Left lung (tissue), 10 donors: ENCODE results near the gene DMAP1. TPM values are rescaled to one million over a fixed set of nuclear protein-coding genes. Genes with fewer than 3 reads are reported as not detected.

Experiments used
- ATAC-seq: fragments of 200-7000 bp; cut with Tn5 transposase; one replicate; pipeline ENCODE4 v1.9.1; 2020; ENCODE audit warnings: moderate library complexity
- DNase-seq, 4 donors: peaks; one replicate each; pipeline ENCODE4 v3.0.0-alpha.2; 2013 to 2020
- H3K27ac ChIP-seq, 2 donors: fragments of 200-600 bp; sonication (generic) in 1 of 2; one replicate each; pipeline versions ENCODE4 v1.5.0 to v1.8.0; 2020 to 2021
- H3K27me3 ChIP-seq, 2 donors: fragments of 200-600 bp; sonication (generic) in 1 of 2; one replicate each; pipeline versions ENCODE4 v1.5.0 to v1.8.0; 2020 to 2021
- H3K36me3 ChIP-seq, 2 donors: fragments of 200-600 bp; sonication (generic) in 1 of 2; one replicate each; pipeline versions ENCODE4 v1.5.0 to v1.8.0; 2020 to 2021
- H3K4me1 ChIP-seq, 2 donors: fragments of 200-600 bp; one replicate each; pipeline ENCODE4 v1.8.0; 2021
- H3K4me3 ChIP-seq, 2 donors: fragments of 200-600 bp; sonication (generic) in 1 of 2; one replicate each; pipeline versions ENCODE4 v1.5.0 to v1.8.0; 2020 to 2021; ENCODE audit warnings: mild to moderate bottlenecking in 1 of 2
- H3K9me3 ChIP-seq, 2 donors: fragments of 200-600 bp; sonication (generic) in 1 of 2; one replicate each; pipeline versions ENCODE4 v1.5.0 to v1.8.0; 2020 to 2021
- CTCF ChIP-seq, 2 donors: fragments of 200-600 bp; sonication (generic) in 1 of 2; IDR thresholded peaks; one replicate each; pipeline versions ENCODE4 v1.5.0 to v1.8.0; 2021; ENCODE audit warnings: antibody characterized with exemption in 2 of 2
- intact Hi-C, 2 donors: fragments of 100-400 bp; cut with DNase I; formaldehyde crosslinking; loops; one replicate each; pipeline versions ENCODE4 v1.11.2 to v1.14.2; 2022
- polyA plus RNA-seq, 6 donors: library from polyadenylated mRNA; unstranded; fragments of 120-200 nt; gene quantifications; one replicate each; pipeline ENCODE4 v1.2.1, GENCODE V29; 2013; ENCODE audit not compliant: insufficient read length in 6 of 6
- total RNA-seq, 2 donors: library from RNA; stranded (reverse); fragmentation: NEBNext Ultra II Directional; extraction: Animal tissue kit (Norgen Biotek cat#: 25700); gene quantifications; one replicate each; pipeline ENCODE4 v1.2.1, GENCODE V29; 2021
- donor health status: DM: no; HTN: yes; CAD: no.
- donor health status: DM: no; HTN: no; CAD: no.

Gene DMAP1
- total and polyA plus RNA-seq, 8 donors: 25.6 to 76.2 (median 66.5) TPM

- H3K4me3 ChIP-seq: no peak overlapping the region
- intact Hi-C loops: no loop called here
- H3K9me3 ChIP-seq: no peaks in the 10 kb centered on the region
- peaks cover 0 to 7% of the 10 kb centered on the region in 2 donors for H3K4me1 ChIP-seq
- DNase-seq: no peak
- H3K36me3 ChIP-seq: peaks cover 0 to 8% of the 10 kb centered on the region in 2 donors
- ATAC-seq: no peak
- no peak for TF ChIP-seq CTCF (IDR thresholded peaks at IDR 0.05)
- H3K27me3 ChIP-seq: no peaks in the 10 kb centered on the region
- no peak overlapping the region for H3K27ac ChIP-seq
Observed at GRCh38 chr1:44233593-44233992, 20.3 kb downstream of the DMAP1 start.

- H3K27me3 ChIP-seq: no peaks in the 10 kb centered on the region
- intact Hi-C loops: no loop called here
- no peak for TF ChIP-seq CTCF (IDR thresholded peaks at IDR 0.05)
- H3K9me3 ChIP-seq: no peaks in the 10 kb centered on the region
- H3K4me1 ChIP-seq: peaks cover 0 to 29% of the 10 kb centered on the region in 2 donors
- no peak for ATAC-seq
- peaks cover 0 to 15% of the 10 kb centered on the region in 2 donors for H3K36me3 ChIP-seq
- H3K4me3 ChIP-seq: no peak overlapping the region
- H3K27ac ChIP-seq: no peak overlapping the region
- peak in 1 of 4 donors; percentile 28 for DNase-seq
Observed at GRCh38 chr1:44235808-44236207, 22.5 kb downstream of the DMAP1 start.

GRCh38 chr1:44236490-44237272 is 23.4 kb downstream of the DMAP1 start:
- ATAC-seq: no peak
- intact Hi-C loops: no loop called here
- Histone ChIP-seq H3K36me3 (peaks cover 0 to 15% of the 10 kb centered on the region in 2 donors), H3K4me1 (peaks cover 0 to 29% of the 10 kb centered on the region in 2 donors), H3K27me3 (no peaks in the 10 kb centered on the region), H3K4me3 (no peak overlapping the region), H3K9me3 (no peaks in the 10 kb centered on the region), H3K27ac (no peak overlapping the region)
- DNase-seq: peak in 1 of 4 donors; percentile 43
- TF ChIP-seq CTCF (IDR thresholded peaks at IDR 0.05): no peak

GRCh38 chr1:44237721-44238457 is 24.6 kb downstream of the DMAP1 start:
- H3K9me3 ChIP-seq: no peaks in the 10 kb centered on the region
- DNase-seq (peak in 2 of 4 donors; percentile 19 to 88), ATAC-seq (peak; percentile 53)
- no peak overlapping the region for H3K27ac ChIP-seq
- peaks cover 0 to 29% of the 10 kb centered on the region in 2 donors for H3K4me1 ChIP-seq
- H3K36me3 ChIP-seq: peaks cover 0 to 11% of the 10 kb centered on the region in 2 donors
- H3K27me3 ChIP-seq: no peaks in the 10 kb centered on the region
- H3K4me3 ChIP-seq: no peak overlapping the region
- TF ChIP-seq CTCF (IDR thresholded peaks at IDR 0.05): peak; percentile 20 to 45
- intact Hi-C loops: no loop called here

- TF ChIP-seq CTCF (IDR thresholded peaks at IDR 0.05): no peak
- intact Hi-C loops: no loop called here
- no peak overlapping the region for H3K4me3 ChIP-seq
- no peaks in the 10 kb centered on the region for H3K27me3 ChIP-seq
- H3K27ac ChIP-seq: no peak overlapping the region
- no peak for DNase-seq
- peaks cover 0 to 11% of the 10 kb centered on the region in 2 donors for H3K36me3 ChIP-seq
- H3K4me1 ChIP-seq: peaks cover 0 to 29% of the 10 kb centered on the region in 2 donors
- H3K9me3 ChIP-seq: no peaks in the 10 kb centered on the region
- ATAC-seq: no peak
Observed at GRCh38 chr1:44238660-44239059, 25.4 kb downstream of the DMAP1 start.
